Measurements from ENCODE around the gene DPYD. TPM values are rescaled to one million over a fixed set of nuclear protein-coding genes. Genes with fewer than 3 reads are reported as not detected.

The DPYD gene
- total RNA-seq, 1 donor from 2014 or later: 8.5 TPM

GRCh38 chr1:97424209-97424608 lies 496.6 kb downstream of the DPYD start:
- no peak for DNase-seq (ENCODE audit: extremely low spot score, unreplicated experiment)
- Mint-ChIP-seq H3K27me3 (no peaks in the 10 kb centered on the region), H3K4me3 (no peak overlapping the region)

GRCh38 chr1:97423403-97423802 lies 497.4 kb downstream of the DPYD start:
- Mint-ChIP-seq H3K36me3 (no peaks in the 10 kb centered on the region), H3K9me3 (no peaks in the 10 kb centered on the region), H3K4me3 (no peak overlapping the region), H3K4me1 (ENCODE audit: unreplicated experiment) (no peaks in the 10 kb centered on the region), H3K27me3 (no peaks in the 10 kb centered on the region), H3K27ac (no peak overlapping the region)
- no peak for TF ChIP-seq CTCF (conservative IDR thresholded peaks at IDR 0.05)
- DNase-seq (ENCODE audit: extremely low spot score, unreplicated experiment): no peak

More at GRCh38 chr1:97424209-97424608, 496.6 kb downstream of the DPYD start:
- H3K9me3 Mint-ChIP-seq: no peaks in the 10 kb centered on the region
- no peaks in the 10 kb centered on the region for H3K36me3 Mint-ChIP-seq
- no peak for TF ChIP-seq CTCF (conservative IDR thresholded peaks at IDR 0.05)
- no peaks in the 10 kb centered on the region for H3K4me1 Mint-ChIP-seq (ENCODE audit: unreplicated experiment)
- H3K27ac Mint-ChIP-seq: no peak overlapping the region

GRCh38 chr1:97417661-97418060 lies 503.2 kb downstream of the DPYD start:
- Mint-ChIP-seq H3K27me3 (no peaks in the 10 kb centered on the region), H3K4me1 (ENCODE audit: unreplicated experiment) (no peaks in the 10 kb centered on the region), H3K36me3 (no peaks in the 10 kb centered on the region), H3K27ac (no peak overlapping the region), H3K9me3 (no peaks in the 10 kb centered on the region), H3K4me3 (no peak overlapping the region)
- TF ChIP-seq CTCF (conservative IDR thresholded peaks at IDR 0.05): no peak
- no peak for DNase-seq (ENCODE audit: extremely low spot score, unreplicated experiment)

- DNase-seq (ENCODE audit: extremely low spot score, unreplicated experiment): no peak
- Mint-ChIP-seq H3K27me3 (no peaks in the 10 kb centered on the region), H3K9me3 (no peaks in the 10 kb centered on the region), H3K4me3 (no peak overlapping the region), H3K4me1 (ENCODE audit: unreplicated experiment) (no peaks in the 10 kb centered on the region), H3K27ac (no peak overlapping the region), H3K36me3 (no peaks in the 10 kb centered on the region)
- TF ChIP-seq CTCF (conservative IDR thresholded peaks at IDR 0.05): no peak
Observed at GRCh38 chr1:97414682-97415312, 506.0 kb downstream of the DPYD start.

GRCh38 chr1:97412737-97413136 lies 508.1 kb downstream of the DPYD start:
- H3K36me3 Mint-ChIP-seq: no peaks in the 10 kb centered on the region
- H3K27me3 Mint-ChIP-seq: no peaks in the 10 kb centered on the region
- no peak for DNase-seq (ENCODE audit: extremely low spot score, unreplicated experiment)
- no peak for TF ChIP-seq CTCF (conservative IDR thresholded peaks at IDR 0.05)
- H3K4me3 Mint-ChIP-seq: no peak overlapping the region
- no peak overlapping the region for H3K27ac Mint-ChIP-seq
- H3K4me1 Mint-ChIP-seq (ENCODE audit: unreplicated experiment): no peaks in the 10 kb centered on the region
- no peaks in the 10 kb centered on the region for H3K9me3 Mint-ChIP-seq

GRCh38 chr1:97412166-97412565 lies 508.7 kb downstream of the DPYD start:
- H3K27me3 Mint-ChIP-seq: no peaks in the 10 kb centered on the region
- H3K27ac Mint-ChIP-seq: no peak overlapping the region

More at GRCh38 chr1:97412166-97412565, 508.7 kb downstream of the DPYD start:
- Mint-ChIP-seq H3K9me3 (no peaks in the 10 kb centered on the region), H3K4me1 (ENCODE audit: unreplicated experiment) (no peaks in the 10 kb centered on the region), H3K36me3 (no peaks in the 10 kb centered on the region), H3K4me3 (no peak overlapping the region)
- no peak for TF ChIP-seq CTCF (conservative IDR thresholded peaks at IDR 0.05)
- no peak for DNase-seq (ENCODE audit: extremely low spot score, unreplicated experiment)
